Keratinocyte (primary cell): ENCODE results near the gene CEP120. TPM values are rescaled to one million over a fixed set of nuclear protein-coding genes. Genes with fewer than 3 reads are reported as not detected.
"Not testable (repeated sequence)": the region's sequence is repeated elsewhere in the genome, so short reads cannot be mapped to it uniquely, and the experiment has no call there.

Source experiments
- DNase-seq: peaks from one replicate; pipeline ENCODE4 v3.0.0-alpha.2; 2011; ENCODE audit warnings: low read depth, missing footprints, low spot score
- FAIRE-seq: peaks from 2 replicates; lab custom pipeline; 2011; peaks lifted over from hg19 to GRCh38; lab: Jason Lieb, UNC
- H2AFZ ChIP-seq: 2 replicates; pipeline ENCODE4 v1.6.0; 2012; ENCODE audit warnings: low read length, control low read depth, inconsistent platforms; ENCODE audit not compliant: control insufficient read depth
- H3K27ac ChIP-seq: 2 replicates; pipeline ENCODE4 v1.5.1; 2011; ENCODE audit warnings: low read length; ENCODE audit not compliant: control insufficient read depth, insufficient read depth
- H3K27me3 ChIP-seq: 3 replicates; pipeline ENCODE4 v1.6.0; 2011; ENCODE audit warnings: low read length; ENCODE audit not compliant: control insufficient read depth, insufficient read depth; ENCODE audit errors: extremely low read depth
- H3K36me3 ChIP-seq, 2 experiments: 2 replicates in 1 of 2; 3 replicates in 1 of 2; pipeline ENCODE4 v1.5.1; 2011; ENCODE audit warnings: low read length in 2 of 2, mild to moderate bottlenecking in 1 of 2; ENCODE audit not compliant: control insufficient read depth in 2 of 2, insufficient read depth in 2 of 2; ENCODE audit errors: extremely low read depth in 1 of 2
- H3K4me1 ChIP-seq: 3 replicates; pipeline ENCODE4 v1.5.1; 2011; ENCODE audit warnings: low read length; ENCODE audit not compliant: control insufficient read depth, insufficient read depth; ENCODE audit errors: extremely low read depth
- H3K4me2 ChIP-seq: 3 replicates; pipeline ENCODE4 v1.6.0; 2011; ENCODE audit warnings: low read depth, low read length; ENCODE audit not compliant: control insufficient read depth, insufficient read depth; ENCODE audit errors: extremely low read depth
- H3K4me3 ChIP-seq, 3 experiments: fragments of 200-600 bp in 1 of 3; sonication (generic) in 1 of 3; 2 replicates in 2 of 3; 3 replicates in 1 of 3; pipeline ENCODE4 v1.5.1; 2011 to 2016; ENCODE audit warnings: low read length in 3 of 3, mild to moderate bottlenecking in 3 of 3, control low read depth in 2 of 3, inconsistent platforms in 1 of 3, low read depth in 1 of 3, mixed read lengths in 1 of 3, mixed run types in 1 of 3, moderate library complexity in 1 of 3; ENCODE audit not compliant: control insufficient read depth in 2 of 3, insufficient read depth in 2 of 3; ENCODE audit errors: extremely low read depth in 1 of 3
- H3K79me2 ChIP-seq: 2 replicates; pipeline ENCODE4 v1.6.0; 2012; ENCODE audit warnings: low read length; ENCODE audit not compliant: control insufficient read depth, insufficient read depth
- H3K9ac ChIP-seq: 3 replicates; pipeline ENCODE4 v1.6.0; 2011; ENCODE audit warnings: low read length; ENCODE audit not compliant: control insufficient read depth, insufficient read depth; ENCODE audit errors: extremely low read depth
- H3K9me1 ChIP-seq: 3 replicates; pipeline ENCODE4 v1.6.0; 2011; ENCODE audit warnings: low read length; ENCODE audit not compliant: control insufficient read depth, insufficient read depth; ENCODE audit errors: extremely low read depth
- H3K9me3 ChIP-seq: 2 replicates; pipeline ENCODE4 v1.5.1; 2012; ENCODE audit warnings: low read depth, low read length; ENCODE audit not compliant: control insufficient read depth
- H4K20me1 ChIP-seq: 3 replicates; pipeline ENCODE4 v1.6.0; 2011; ENCODE audit warnings: low read length; ENCODE audit not compliant: control insufficient read depth, insufficient read depth; ENCODE audit errors: extremely low read depth
- EZH2 ChIP-seq: IDR thresholded peaks from one replicate; pipeline ENCODE4 v1.6.1; 2012; ENCODE audit warnings: inconsistent platforms, mild to moderate bottlenecking, low read length, moderate library complexity
- dilution Hi-C: fragments of 300-500 bp; cut with MboI; formaldehyde crosslinking; loops from one replicate; pipeline ENCODE4 v1.7.0; 2020; ENCODE audit warnings: low sequenced_read_pairs; ENCODE audit not compliant: extremely low pct_ligation_motif_present
- polyA plus RNA-seq, 5 experiments: library from polyadenylated mRNA; depleted of rRNA in 3 of 5; stranded (reverse) in 3 of 5; stranded (forward) in 1 of 5; unstranded in 1 of 5; fragments of >200 nt; gene quantifications; 1 replicate in 1 of 5; 2 replicates in 3 of 5; 3 replicates in 1 of 5; pipeline versions ENCODE4 v1.2.1 to v1.2.3, GENCODE V29; 2011 to 2012; ENCODE audit warnings: missing spikeins in 2 of 5, low read depth in 1 of 5, low replicate concordance in 1 of 5
- TF ChIP-seq, protein P1 (sequence below), 3 experiments: IDR thresholded peaks in 1 of 3; conservative IDR thresholded peaks in 1 of 3; optimal IDR thresholded peaks in 1 of 3; 2 replicates in 2 of 3; 3 replicates in 1 of 3; pipeline versions ENCODE3 to v1.5.1; 2011; ENCODE audit warnings: low read length in 3 of 3, mild to moderate bottlenecking in 3 of 3, moderate library complexity in 2 of 3, control low read depth in 1 of 3, inconsistent platforms in 1 of 3; ENCODE audit not compliant: insufficient read depth in 2 of 3; ENCODE audit errors: extremely low read depth in 1 of 3

Gene CEP120
- polyA plus RNA-seq, 1 donor (not counting 4 experiments of a cell fraction or from before 2014, with no cell fraction given), result 11.7 TPM

GRCh38 chr5:123471385-123471784 lies 48.2 kb upstream of the CEP120 start:
- DNase-seq (no peak), FAIRE-seq (no peak)
- no peaks in the 10 kb centered on the region for H3K27me3 ChIP-seq
- no peaks in the 10 kb centered on the region for H3K9me3 ChIP-seq
- H3K4me3 ChIP-seq, result no peak overlapping the region
- no peaks in the 10 kb centered on the region for H3K9me1 ChIP-seq
- no peaks in the 10 kb centered on the region for H3K79me2 ChIP-seq
- H3K27ac ChIP-seq, result no peak overlapping the region
- TF ChIP-seq, protein P1, sequence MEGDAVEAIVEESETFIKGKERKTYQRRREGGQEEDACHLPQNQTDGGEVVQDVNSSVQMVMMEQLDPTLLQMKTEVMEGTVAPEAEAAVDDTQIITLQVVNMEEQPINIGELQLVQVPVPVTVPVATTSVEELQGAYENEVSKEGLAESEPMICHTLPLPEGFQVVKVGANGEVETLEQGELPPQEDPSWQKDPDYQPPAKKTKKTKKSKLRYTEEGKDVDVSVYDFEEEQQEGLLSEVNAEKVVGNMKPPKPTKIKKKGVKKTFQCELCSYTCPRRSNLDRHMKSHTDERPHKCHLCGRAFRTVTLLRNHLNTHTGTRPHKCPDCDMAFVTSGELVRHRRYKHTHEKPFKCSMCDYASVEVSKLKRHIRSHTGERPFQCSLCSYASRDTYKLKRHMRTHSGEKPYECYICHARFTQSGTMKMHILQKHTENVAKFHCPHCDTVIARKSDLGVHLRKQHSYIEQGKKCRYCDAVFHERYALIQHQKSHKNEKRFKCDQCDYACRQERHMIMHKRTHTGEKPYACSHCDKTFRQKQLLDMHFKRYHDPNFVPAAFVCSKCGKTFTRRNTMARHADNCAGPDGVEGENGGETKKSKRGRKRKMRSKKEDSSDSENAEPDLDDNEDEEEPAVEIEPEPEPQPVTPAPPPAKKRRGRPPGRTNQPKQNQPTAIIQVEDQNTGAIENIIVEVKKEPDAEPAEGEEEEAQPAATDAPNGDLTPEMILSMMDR (optimal IDR thresholded peaks at IDR 0.05 in 1 of 3, IDR thresholded peaks at IDR 0.05 in 1 of 3, conservative IDR thresholded peaks at IDR 0.05 in 1 of 3; ENCODE audit: extremely low read depth in 1 of 3, insufficient read depth in 2 of 3, low read length in 3 of 3), result no peak
- no peak for TF ChIP-seq EZH2
- H4K20me1 ChIP-seq, result no peaks in the 10 kb centered on the region
- H3K4me2 ChIP-seq, result no peak overlapping the region
- no peaks in the 10 kb centered on the region for H3K36me3 ChIP-seq
- H3K4me1 ChIP-seq, result no peaks in the 10 kb centered on the region
- no peak overlapping the region for H2AFZ ChIP-seq
- dilution Hi-C loops, result no loop called here
- H3K9ac ChIP-seq, result no peak overlapping the region

DNA sequence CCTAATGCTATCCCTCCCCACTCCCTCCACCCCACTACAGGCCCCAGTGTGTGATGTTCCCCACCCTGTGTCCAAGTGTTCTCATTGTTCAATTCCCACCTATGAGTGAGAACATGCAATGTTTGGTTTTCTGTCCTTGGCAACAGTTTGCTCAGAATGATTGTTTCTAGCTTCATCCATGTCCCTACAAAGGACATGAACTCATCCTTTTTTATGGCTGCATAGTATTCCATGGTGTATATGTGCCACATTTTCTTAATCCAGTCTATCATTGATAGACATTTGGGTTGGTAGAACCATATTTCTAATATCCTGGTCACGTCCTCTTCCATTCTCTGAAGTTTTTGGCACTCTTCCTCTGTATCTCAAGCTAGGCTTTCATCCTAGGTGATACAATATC lies 43.6 kb upstream of the CEP120 start:
- FAIRE-seq, H3K9ac ChIP-seq, H3K36me3 ChIP-seq, H4K20me1 ChIP-seq, H3K4me2 ChIP-seq, dilution Hi-C loops, H3K27me3 ChIP-seq, H3K4me1 ChIP-seq, H3K9me1 ChIP-seq, H3K79me2 ChIP-seq, H3K27ac ChIP-seq, H3K4me3 ChIP-seq, H2AFZ ChIP-seq, DNase-seq, H3K9me3 ChIP-seq: not testable (repeated sequence)

GRCh38 chr5:123460296-123460729 lies 37.1 kb upstream of the CEP120 start:
- H4K20me1 ChIP-seq, result no peaks in the 10 kb centered on the region
- H2AFZ ChIP-seq, result peak overlapping the region; percentile 47
- no peaks in the 10 kb centered on the region for H3K36me3 ChIP-seq
- H3K4me1 ChIP-seq, result peaks cover 9% of the 10 kb centered on the region
- DNase-seq, result peak; percentile 38
- dilution Hi-C loops, result no loop called here
- TF ChIP-seq, protein P1 (optimal IDR thresholded peaks at IDR 0.05 in 1 of 3, IDR thresholded peaks at IDR 0.05 in 1 of 3, conservative IDR thresholded peaks at IDR 0.05 in 1 of 3; ENCODE audit: extremely low read depth in 1 of 3, insufficient read depth in 2 of 3, low read length in 3 of 3), result no peak
- TF ChIP-seq EZH2, result no peak
- peak; percentile 84 for FAIRE-seq
- no peaks in the 10 kb centered on the region for H3K9me1 ChIP-seq
- no peaks in the 10 kb centered on the region for H3K27me3 ChIP-seq
- no peaks in the 10 kb centered on the region for H3K79me2 ChIP-seq
- H3K27ac ChIP-seq, result peak overlapping the region; percentile 33
- no peak overlapping the region for H3K4me3 ChIP-seq
- H3K9me3 ChIP-seq, result no peaks in the 10 kb centered on the region
- no peak overlapping the region for H3K4me2 ChIP-seq
- H3K9ac ChIP-seq, result no peak overlapping the region

GRCh38 chr5:123458994-123459393 lies 35.8 kb upstream of the CEP120 start:
- H3K79me2 ChIP-seq, H3K4me2 ChIP-seq, H3K9me3 ChIP-seq, H3K4me3 ChIP-seq, DNase-seq, H3K27me3 ChIP-seq, dilution Hi-C loops, FAIRE-seq, H4K20me1 ChIP-seq, H3K9me1 ChIP-seq, H3K9ac ChIP-seq, H3K4me1 ChIP-seq, H2AFZ ChIP-seq, H3K27ac ChIP-seq, H3K36me3 ChIP-seq: not testable (repeated sequence)
